HPDE6-E6E7 (cell line): ENCODE measurements around the gene SLITRK5.

Source experiments
- DNase-seq: peaks from one replicate; pipeline ENCODE4 v3.0.0; 2011; ENCODE audit warnings: missing footprints; ENCODE audit errors: extremely low spot score

The SLITRK5 gene

GRCh38 chr13:87671031-87671752 lies at the start of gene SLITRK5:
SLITRK5 (plus strand) TSS chr13:87671371; CDS start chr13:87675389, 4,018 bp downstream.
- no peak for DNase-seq

GRCh38 chr13:87622971-87623370 lies 48.2 kb upstream of the SLITRK5 start:
- DNase-seq, result no peak

GRCh38 chr13:87656306-87656705 lies 14.9 kb upstream of the SLITRK5 start:
- DNase-seq, result no peak

GRCh38 chr13:87661471-87661870 lies 9.7 kb upstream of the SLITRK5 start:
- no peak for DNase-seq

GRCh38 chr13:87666831-87667230 lies 4.3 kb upstream of the SLITRK5 start:
- no peak for DNase-seq

- no peak for DNase-seq
Measured at GRCh38 chr13:87667686-87668085, 3.5 kb upstream of the SLITRK5 start.

- DNase-seq, result no peak
Measured at GRCh38 chr13:87669379-87669978, 1.7 kb upstream of the SLITRK5 start.

GRCh38 chr13:87671753-87672605 lies 808 bp downstream of the SLITRK5 start:
- DNase-seq, result no peak

GRCh38 chr13:87674247-87674738 lies 3.1 kb downstream of the SLITRK5 start:
- DNase-seq, result no peak

- no peak for DNase-seq
Measured at GRCh38 chr13:87675851-87676250, 4.7 kb downstream of the SLITRK5 start.

- no peak for DNase-seq
Measured at GRCh38 chr13:87676254-87677042, 5.3 kb downstream of the SLITRK5 start.

GRCh38 chr13:87677043-87677495 lies 5.9 kb downstream of the SLITRK5 start:
- no peak for DNase-seq

- DNase-seq, result no peak
Measured at GRCh38 chr13:87677496-87678371, 6.6 kb downstream of the SLITRK5 start.

- DNase-seq, result no peak
Measured at GRCh38 chr13:87678372-87678752, 7.2 kb downstream of the SLITRK5 start.

GRCh38 chr13:87680298-87680697 lies 9.1 kb downstream of the SLITRK5 start:
- no peak for DNase-seq

- no peak for DNase-seq
Measured at GRCh38 chr13:87684850-87685742, 13.9 kb downstream of the SLITRK5 start.

- DNase-seq, result no peak
Measured at GRCh38 chr13:87696458-87696857, 25.3 kb downstream of the SLITRK5 start.

- no peak for DNase-seq
Measured at GRCh38 chr13:87698268-87698667, 27.1 kb downstream of the SLITRK5 start.

- DNase-seq, result no peak
Measured at GRCh38 chr13:87709947-87710346, 38.8 kb downstream of the SLITRK5 start.
